ENCODE results near the gene KCNN4.

The KCNN4 gene

DNA sequence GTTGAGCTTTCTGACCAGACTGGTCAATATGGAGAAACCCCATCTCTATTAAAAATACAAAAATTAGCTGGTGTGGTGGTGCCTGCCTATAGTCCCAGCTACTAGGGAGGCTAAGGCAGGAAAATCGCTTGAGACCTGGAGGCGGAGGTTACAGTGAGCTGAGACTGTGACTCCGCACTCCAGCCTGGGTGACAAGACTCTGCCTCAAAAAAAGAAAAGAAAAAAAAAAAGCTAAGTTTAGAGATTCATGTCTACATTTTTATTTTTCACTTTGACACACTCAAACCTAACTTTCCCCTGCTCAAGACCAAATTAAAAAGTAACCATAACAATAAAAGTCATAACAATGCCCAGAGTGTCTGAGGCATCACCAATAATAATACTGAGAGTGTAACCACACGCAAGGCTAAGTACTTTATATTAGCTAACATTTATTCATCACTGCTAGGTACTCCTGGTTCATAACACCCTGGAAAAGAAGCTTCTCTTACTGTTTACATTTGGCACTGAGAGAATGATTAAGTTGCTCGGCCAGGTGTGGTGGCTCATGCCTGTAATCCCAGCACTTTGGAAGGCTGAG is 59.2 kb downstream of the KCNN4 start:
- in situ Hi-C loops (cut with HindIII; ENCODE audit: low sequenced_read_pairs): loop anchor here (5.0 to 10.0 kb wide), 2 partner anchors 54 to 167 kb away; no protein-coding TSS in a partner anchor

DNA sequence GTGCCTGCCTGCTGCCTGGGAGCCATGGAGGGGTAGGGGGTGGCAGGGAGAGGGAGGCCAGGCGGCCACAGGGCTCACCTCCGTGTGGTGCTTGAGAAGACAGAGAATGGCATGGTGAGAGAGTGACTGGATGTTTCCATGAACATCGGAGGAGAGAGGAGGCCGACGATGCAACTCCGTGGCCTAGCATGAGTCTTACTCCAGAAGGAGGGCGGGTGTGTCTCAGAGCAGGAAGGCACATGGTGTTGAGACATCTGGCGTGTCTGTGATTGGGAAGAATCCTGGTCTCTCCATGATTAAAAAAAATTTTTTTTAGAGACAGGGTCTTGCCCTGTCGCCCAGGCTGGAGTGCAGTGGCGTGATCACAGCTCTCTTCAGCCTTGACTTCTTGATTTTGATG is 59.8 kb downstream of the KCNN4 start:
- in situ Hi-C loops (cut with HindIII; ENCODE audit: low sequenced_read_pairs): loop anchor here (5.0 to 10.0 kb wide), 2 partner anchors 54 to 166 kb away; no protein-coding TSS in a partner anchor

DNA sequence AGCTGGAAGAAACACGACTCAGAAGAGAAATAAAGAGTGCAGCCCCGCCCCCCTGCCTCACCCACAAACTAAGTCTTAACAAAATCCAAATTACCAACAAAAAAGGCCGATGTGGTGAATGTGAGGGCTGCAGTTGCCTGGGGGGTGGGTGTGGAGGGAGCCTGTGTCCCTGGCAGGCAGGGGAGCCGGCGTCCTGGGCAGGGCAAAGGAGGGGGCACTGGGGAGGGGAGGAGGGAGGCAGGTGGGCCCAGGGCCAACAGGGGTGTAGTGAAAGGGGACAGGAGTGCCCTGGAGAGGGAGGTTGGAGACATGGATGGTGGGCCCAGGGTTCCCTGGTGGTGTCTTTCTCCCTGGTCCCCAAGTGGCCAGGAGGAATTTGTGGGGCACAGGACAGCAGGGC is 60.9 kb downstream of the KCNN4 start:
- in situ Hi-C loops (cut with HindIII; ENCODE audit: low sequenced_read_pairs): loop anchor here (5.0 to 10.0 kb wide), 2 partner anchors 53 to 165 kb away; no protein-coding TSS in a partner anchor

DNA sequence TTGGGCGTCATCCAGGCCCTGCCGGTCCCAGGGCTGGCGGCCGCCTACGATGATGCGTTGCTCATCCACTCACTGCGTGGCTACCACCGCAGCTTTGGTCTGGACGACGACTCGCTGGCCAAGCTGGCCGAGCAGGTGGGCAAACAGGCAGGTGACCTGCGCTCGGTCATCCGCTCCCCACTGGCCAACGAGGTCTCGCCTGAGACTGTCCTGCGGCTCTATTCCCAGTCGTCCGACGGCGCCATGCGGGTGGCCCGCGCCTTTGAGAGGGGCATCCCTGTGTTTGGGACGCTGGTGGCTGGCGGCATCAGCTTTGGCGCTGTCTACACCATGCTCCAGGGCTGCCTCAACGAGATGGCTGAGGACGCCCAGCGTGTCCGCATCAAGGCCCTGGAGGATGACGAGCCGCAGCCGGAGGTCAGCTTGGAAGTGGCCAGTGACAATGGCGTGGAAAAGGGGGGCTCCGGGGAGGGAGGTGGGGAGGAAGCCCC is 61.4 kb downstream of the KCNN4 start:
- in situ Hi-C loops (cut with HindIII; ENCODE audit: low sequenced_read_pairs): no loop called here

DNA sequence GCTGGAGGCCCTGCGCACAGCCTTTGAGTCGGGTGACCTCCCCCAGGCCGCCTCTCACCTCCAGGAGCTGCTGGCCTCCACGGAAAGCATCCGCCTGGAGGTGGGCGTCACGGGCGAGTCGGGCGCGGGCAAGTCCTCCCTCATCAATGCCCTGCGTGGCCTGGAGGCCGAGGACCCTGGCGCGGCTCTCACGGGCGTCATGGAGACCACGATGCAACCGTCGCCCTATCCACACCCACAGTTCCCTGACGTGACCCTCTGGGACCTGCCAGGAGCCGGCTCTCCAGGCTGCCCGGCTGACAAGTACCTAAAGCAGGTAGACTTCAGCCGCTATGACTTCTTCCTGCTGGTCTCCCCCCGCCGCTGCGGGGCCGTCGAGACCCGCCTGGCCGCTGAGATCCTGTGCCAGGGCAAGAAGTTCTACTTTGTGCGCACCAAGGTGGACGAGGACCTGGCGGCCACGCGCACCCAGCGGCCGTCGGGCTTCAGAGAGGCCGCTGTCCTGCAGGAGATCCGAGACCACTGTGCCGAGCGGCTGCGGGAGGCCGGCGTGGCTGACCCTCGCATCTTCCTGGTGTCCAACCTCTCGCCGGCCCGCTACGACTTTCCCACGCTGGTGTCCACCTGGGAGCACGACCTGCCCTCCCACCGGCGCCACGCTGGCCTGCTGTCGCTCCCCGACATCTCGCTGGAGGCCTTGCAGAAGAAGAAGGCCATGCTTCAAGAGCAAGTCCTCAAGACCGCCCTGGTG is 62.0 kb downstream of the KCNN4 start:
- in situ Hi-C loops (cut with HindIII; ENCODE audit: low sequenced_read_pairs): no loop called here
